ENCODE measurements around the gene CYP4X1. TPM values are rescaled to one million over a fixed set of nuclear protein-coding genes. Genes with fewer than 3 reads are reported as not detected.
"Not testable (repeated sequence)": the region's sequence is repeated elsewhere in the genome, so short reads cannot be mapped to it uniquely, and the experiment has no call there.

Gene CYP4X1
- polyA plus RNA-seq, 1 donor: 3.0 TPM

GRCh38 chr1:47006437-47006836, 17.0 kb upstream of the CYP4X1 start:
- H3K36me3 ChIP-seq (ENCODE audit: control insufficient read depth, insufficient read depth, low read length); H3K27ac ChIP-seq (ENCODE audit: low read length); H3K9me3 ChIP-seq (ENCODE audit: control insufficient read depth, low read depth, low read length); H3K27me3 ChIP-seq (ENCODE audit: control insufficient read depth, insufficient read depth, low read length); H3K4me3 ChIP-seq (ENCODE audit: low read length); H3K4me1 ChIP-seq (ENCODE audit: control insufficient read depth, insufficient read depth, low read length); DNase-seq: not testable (repeated sequence)
- no CpG with 5 or more reads among the region's 9 CpGs for WGBS (ENCODE audit: insufficient coverage, low lambda C conversion rate)

DNA sequence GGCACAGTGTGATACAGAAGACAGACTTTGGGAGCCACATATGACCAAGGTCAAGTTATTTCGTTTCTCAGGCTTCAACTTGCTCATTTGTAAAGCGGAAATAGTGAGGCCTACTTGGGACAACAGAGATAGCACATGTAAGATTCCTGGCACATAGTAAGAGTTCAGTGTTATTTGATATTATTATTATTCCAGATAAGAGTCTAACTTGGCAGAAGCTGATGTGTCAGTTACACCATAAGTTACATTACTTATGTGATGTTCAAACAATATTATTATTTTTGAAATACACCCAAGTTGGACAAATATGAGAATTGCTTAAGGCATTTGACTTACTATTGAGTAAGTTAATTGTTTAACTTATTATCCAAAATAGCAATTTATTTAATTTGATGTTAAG, 10.2 kb upstream of the CYP4X1 start:
- no peak overlapping the region for H3K27ac ChIP-seq (ENCODE audit: low read length)
- H3K9me3 ChIP-seq (ENCODE audit: control insufficient read depth, low read depth, low read length): no peaks in the 10 kb centered on the region
- no CpG with 5 or more reads among the region's 2 CpGs for WGBS (ENCODE audit: insufficient coverage, low lambda C conversion rate)
- H3K4me3 ChIP-seq (ENCODE audit: low read length): no peak overlapping the region
- no peaks in the 10 kb centered on the region for H3K27me3 ChIP-seq (ENCODE audit: control insufficient read depth, insufficient read depth, low read length)
- no peak for DNase-seq
- H3K4me1 ChIP-seq (ENCODE audit: control insufficient read depth, insufficient read depth, low read length): no peaks in the 10 kb centered on the region
- no peaks in the 10 kb centered on the region for H3K36me3 ChIP-seq (ENCODE audit: control insufficient read depth, insufficient read depth, low read length)

DNA sequence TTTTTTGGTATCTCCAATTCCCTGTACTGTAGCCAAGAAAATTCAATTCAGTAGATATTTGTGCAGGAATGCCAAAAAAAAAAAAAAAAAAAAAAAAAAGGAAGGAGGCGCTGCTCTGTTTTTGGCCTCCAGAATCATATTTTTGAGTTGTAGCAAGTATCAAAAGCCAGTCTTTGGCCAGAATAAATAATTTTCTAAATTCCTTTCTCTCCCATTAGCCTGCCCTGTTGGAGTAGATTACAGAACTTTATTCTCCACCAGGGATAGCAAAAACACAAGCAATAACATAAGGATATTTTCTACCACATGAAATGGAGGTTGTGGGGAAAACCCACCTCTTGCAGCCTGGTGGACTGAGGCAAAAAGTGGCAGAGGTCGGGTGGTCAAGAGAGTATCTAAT, 2.4 kb upstream of the CYP4X1 start:
- Histone ChIP-seq H3K4me3 (ENCODE audit: low read length) (no peak overlapping the region), H3K27me3 (ENCODE audit: control insufficient read depth, insufficient read depth, low read length) (peaks cover 27% of the 10 kb centered on the region), H3K4me1 (ENCODE audit: control insufficient read depth, insufficient read depth, low read length) (no peaks in the 10 kb centered on the region), H3K9me3 (ENCODE audit: control insufficient read depth, low read depth, low read length) (no peaks in the 10 kb centered on the region), H3K27ac (ENCODE audit: low read length) (no peak overlapping the region), H3K36me3 (ENCODE audit: control insufficient read depth, insufficient read depth, low read length) (no peaks in the 10 kb centered on the region)
- no CpG with 5 or more reads among the region's 2 CpGs for WGBS (ENCODE audit: insufficient coverage, low lambda C conversion rate)
- no peak for DNase-seq

- WGBS (ENCODE audit: insufficient coverage, low lambda C conversion rate): 38% methylated on average over 3 of the region's 8 CpGs
- DNase-seq: no peak
- no peaks in the 10 kb centered on the region for H3K4me1 ChIP-seq (ENCODE audit: control insufficient read depth, insufficient read depth, low read length)
- no peaks in the 10 kb centered on the region for H3K36me3 ChIP-seq (ENCODE audit: control insufficient read depth, insufficient read depth, low read length)
- no peak overlapping the region for H3K27ac ChIP-seq (ENCODE audit: low read length)
- peaks cover 27% of the 10 kb centered on the region for H3K27me3 ChIP-seq (ENCODE audit: control insufficient read depth, insufficient read depth, low read length)
- H3K9me3 ChIP-seq (ENCODE audit: control insufficient read depth, low read depth, low read length): no peaks in the 10 kb centered on the region
- peak overlapping the region; percentile 30 for H3K4me3 ChIP-seq (ENCODE audit: low read length)
These were observed 802 bp downstream of the CYP4X1 start for GRCh38 chr1:47024141-47024801.

DNA sequence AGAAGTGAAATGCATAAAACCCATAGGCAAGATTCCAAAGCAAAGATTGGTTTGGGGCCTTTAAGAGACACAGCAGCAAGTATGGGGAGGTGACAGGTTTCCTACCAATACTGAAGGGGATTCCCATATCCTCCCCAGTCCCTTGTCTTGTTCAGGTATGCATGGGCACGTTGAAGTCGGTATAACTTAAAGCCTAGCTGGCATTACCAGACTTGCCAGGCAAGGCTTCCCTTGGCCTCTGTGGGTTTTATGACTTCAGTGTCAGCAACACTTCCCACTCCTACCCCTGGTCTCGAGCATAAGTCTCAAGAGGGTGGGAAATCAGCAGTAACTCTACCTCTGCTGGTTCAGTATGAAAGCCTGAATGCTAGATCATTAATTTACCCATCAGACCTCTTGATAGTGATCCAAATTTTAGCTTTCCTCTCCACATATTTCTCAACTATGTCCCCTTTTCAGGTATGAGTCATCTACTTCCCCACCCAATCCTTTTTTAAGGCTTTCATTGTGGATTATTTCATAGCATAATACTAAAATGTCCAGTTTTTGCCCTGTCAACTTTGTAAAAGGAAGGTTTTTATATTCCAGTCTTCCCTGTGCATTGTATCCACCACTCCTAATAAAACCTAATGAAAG, 6.8 kb downstream of the CYP4X1 start:
- no peaks in the 10 kb centered on the region for H3K4me1 ChIP-seq (ENCODE audit: control insufficient read depth, insufficient read depth, low read length)
- no peaks in the 10 kb centered on the region for H3K9me3 ChIP-seq (ENCODE audit: control insufficient read depth, low read depth, low read length)
- H3K27ac ChIP-seq (ENCODE audit: low read length): no peak overlapping the region
- 60% methylated on average over 1 of the region's 3 CpGs for WGBS (ENCODE audit: insufficient coverage, low lambda C conversion rate)
- H3K36me3 ChIP-seq (ENCODE audit: control insufficient read depth, insufficient read depth, low read length): no peaks in the 10 kb centered on the region
- peaks cover 5% of the 10 kb centered on the region for H3K27me3 ChIP-seq (ENCODE audit: control insufficient read depth, insufficient read depth, low read length)
- no peak for DNase-seq
- H3K4me3 ChIP-seq (ENCODE audit: low read length): no peak overlapping the region

- no peaks in the 10 kb centered on the region for H3K9me3 ChIP-seq (ENCODE audit: control insufficient read depth, low read depth, low read length)
- no peaks in the 10 kb centered on the region for H3K27me3 ChIP-seq (ENCODE audit: control insufficient read depth, insufficient read depth, low read length)
- no peaks in the 10 kb centered on the region for H3K4me1 ChIP-seq (ENCODE audit: control insufficient read depth, insufficient read depth, low read length)
- no peaks in the 10 kb centered on the region for H3K36me3 ChIP-seq (ENCODE audit: control insufficient read depth, insufficient read depth, low read length)
- no peak overlapping the region for H3K4me3 ChIP-seq (ENCODE audit: low read length)
- WGBS (ENCODE audit: insufficient coverage, low lambda C conversion rate): 67% methylated on average over 1 of the region's 3 CpGs
- DNase-seq: no peak
- H3K27ac ChIP-seq (ENCODE audit: low read length): no peak overlapping the region
These were observed 7.6 kb downstream of the CYP4X1 start for GRCh38 chr1:47031059-47031458.

DNA sequence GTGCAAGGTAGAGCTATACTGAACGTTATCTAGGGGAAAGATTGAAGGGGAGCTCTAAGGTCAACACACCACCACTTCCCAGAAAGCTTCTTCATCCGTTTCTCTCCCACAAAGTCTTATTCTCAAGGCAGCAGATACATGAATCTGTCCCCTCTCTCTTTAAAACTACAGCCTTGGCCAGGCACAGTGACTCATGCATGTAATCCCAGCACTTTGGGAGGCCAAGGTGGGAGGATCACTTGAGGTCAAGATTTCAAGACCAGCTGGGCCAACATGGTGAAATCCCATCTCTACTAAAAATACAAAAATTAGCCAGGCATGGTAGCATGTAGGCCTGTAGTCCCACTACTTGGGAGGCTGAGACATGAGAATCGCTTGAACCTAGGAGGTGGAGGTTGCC, 8.1 kb downstream of the CYP4X1 start:
- Histone ChIP-seq H3K9me3 (ENCODE audit: control insufficient read depth, low read depth, low read length) (no peaks in the 10 kb centered on the region), H3K27me3 (ENCODE audit: control insufficient read depth, insufficient read depth, low read length) (no peaks in the 10 kb centered on the region), H3K36me3 (ENCODE audit: control insufficient read depth, insufficient read depth, low read length) (no peaks in the 10 kb centered on the region), H3K4me3 (ENCODE audit: low read length) (no peak overlapping the region), H3K4me1 (ENCODE audit: control insufficient read depth, insufficient read depth, low read length) (no peaks in the 10 kb centered on the region), H3K27ac (ENCODE audit: low read length) (no peak overlapping the region)
- DNase-seq: no peak
- WGBS (ENCODE audit: insufficient coverage, low lambda C conversion rate): no CpG with 5 or more reads among the region's 3 CpGs

- WGBS (ENCODE audit: insufficient coverage, low lambda C conversion rate): 100% methylated on average over 1 of the region's 1 CpG
- no peak overlapping the region for H3K27ac ChIP-seq (ENCODE audit: low read length)
- H3K9me3 ChIP-seq (ENCODE audit: control insufficient read depth, low read depth, low read length): no peaks in the 10 kb centered on the region
- DNase-seq: no peak
- H3K4me1 ChIP-seq (ENCODE audit: control insufficient read depth, insufficient read depth, low read length): no peaks in the 10 kb centered on the region
- no peaks in the 10 kb centered on the region for H3K36me3 ChIP-seq (ENCODE audit: control insufficient read depth, insufficient read depth, low read length)
- no peak overlapping the region for H3K4me3 ChIP-seq (ENCODE audit: low read length)
- H3K27me3 ChIP-seq (ENCODE audit: control insufficient read depth, insufficient read depth, low read length): no peaks in the 10 kb centered on the region
These were observed 13.3 kb downstream of the CYP4X1 start for GRCh38 chr1:47036764-47037163.

DNA sequence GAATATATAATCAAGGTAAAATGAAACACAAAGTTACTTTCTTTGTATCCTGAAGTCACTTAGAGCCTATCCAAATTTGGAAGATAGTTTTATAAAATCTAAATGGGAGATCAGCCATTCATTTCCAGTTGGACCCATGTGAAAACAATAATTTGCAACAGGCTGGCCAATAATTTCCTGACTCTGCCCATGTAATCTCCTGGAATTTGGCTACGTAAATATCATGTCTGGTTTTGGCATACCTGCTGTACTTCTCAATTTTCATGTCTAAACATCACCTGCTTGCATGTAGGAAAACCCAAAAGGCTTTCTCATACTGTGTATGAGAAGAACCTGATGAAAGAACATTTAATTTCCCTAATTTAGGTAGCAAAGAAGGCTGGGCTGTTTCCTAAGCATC, 35.9 kb downstream of the CYP4X1 start:
- no peak for DNase-seq
- no peaks in the 10 kb centered on the region for H3K27me3 ChIP-seq (ENCODE audit: control insufficient read depth, insufficient read depth, low read length)

DNA sequence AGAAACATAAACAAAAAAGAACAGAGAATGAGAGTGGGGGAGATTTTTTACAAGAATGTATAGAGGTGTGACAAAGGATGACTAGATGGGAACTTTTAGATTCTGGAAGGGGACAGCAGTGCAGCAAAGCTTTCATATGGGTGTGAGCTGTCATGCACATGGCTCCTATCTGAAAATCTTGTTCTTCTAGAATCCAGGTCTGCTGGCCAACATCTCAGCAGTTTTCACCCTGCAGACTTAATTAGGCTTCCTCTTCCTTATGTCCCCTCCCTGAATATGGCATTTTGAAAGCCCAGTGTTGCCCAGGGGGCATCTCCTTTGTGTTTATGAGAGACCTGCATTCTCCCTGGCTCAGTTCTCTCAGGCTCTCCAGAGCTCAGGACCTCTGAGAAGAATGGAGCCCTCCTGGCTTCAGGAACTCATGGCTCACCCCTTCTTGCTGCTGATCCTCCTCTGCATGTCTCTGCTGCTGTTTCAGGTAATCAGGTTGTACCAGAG, 43.7 kb downstream of the CYP4X1 start, which contains the start of gene CYP4Z1:
TSS of gene CYP4Z1 (plus strand) at position 135 of the 498 bp plus-strand sequence. CDS start at position 395, 260 bp downstream.
- H3K9me3 ChIP-seq (ENCODE audit: control insufficient read depth, low read depth, low read length): no peaks in the 10 kb centered on the region
- no peaks in the 10 kb centered on the region for H3K36me3 ChIP-seq (ENCODE audit: control insufficient read depth, insufficient read depth, low read length)
- no peaks in the 10 kb centered on the region for H3K4me1 ChIP-seq (ENCODE audit: control insufficient read depth, insufficient read depth, low read length)
- H3K4me3 ChIP-seq (ENCODE audit: low read length): no peak within 1 kb of the TSS
- no peak within 1 kb of the TSS for H3K27ac ChIP-seq (ENCODE audit: low read length)
- peaks cover 2% of the 10 kb centered on the region for H3K27me3 ChIP-seq (ENCODE audit: control insufficient read depth, insufficient read depth, low read length)
- no peak for DNase-seq

More for the DNA sequence above, 35.9 kb downstream of the CYP4X1 start:
- no CpG with 5 or more reads among the region's 1 CpG for WGBS (ENCODE audit: insufficient coverage, low lambda C conversion rate)
- H3K4me1 ChIP-seq (ENCODE audit: control insufficient read depth, insufficient read depth, low read length): no peaks in the 10 kb centered on the region
- no peak overlapping the region for H3K27ac ChIP-seq (ENCODE audit: low read length)
- H3K4me3 ChIP-seq (ENCODE audit: low read length): no peak overlapping the region
- H3K36me3 ChIP-seq (ENCODE audit: control insufficient read depth, insufficient read depth, low read length): no peaks in the 10 kb centered on the region
- peaks cover 6% of the 10 kb centered on the region for H3K9me3 ChIP-seq (ENCODE audit: control insufficient read depth, low read depth, low read length)

DNA sequence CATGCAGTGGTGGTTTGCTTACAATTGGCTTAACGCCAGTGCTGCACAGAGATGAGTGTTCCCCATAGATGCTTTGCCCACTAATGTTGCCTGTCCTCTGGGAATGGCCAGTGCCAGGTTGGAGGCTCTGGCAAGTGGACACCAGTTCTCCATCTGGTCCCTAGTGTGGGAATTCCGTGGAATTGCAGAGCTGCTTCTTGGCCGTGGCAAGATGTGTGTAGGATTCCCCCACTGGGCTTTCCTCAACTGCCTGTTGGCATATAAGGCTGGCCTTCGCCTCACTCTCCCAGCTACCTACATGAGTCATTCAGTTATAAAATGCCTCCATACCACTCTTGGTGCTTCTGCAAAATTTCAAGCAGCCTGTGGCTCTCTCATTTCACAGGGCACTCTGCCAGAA, 45.6 kb downstream of the CYP4X1 start:
- not testable (repeated sequence) for H3K4me1 ChIP-seq (ENCODE audit: control insufficient read depth, insufficient read depth, low read length); H3K36me3 ChIP-seq (ENCODE audit: control insufficient read depth, insufficient read depth, low read length); DNase-seq; H3K9me3 ChIP-seq (ENCODE audit: control insufficient read depth, low read depth, low read length); H3K27ac ChIP-seq (ENCODE audit: low read length); H3K27me3 ChIP-seq (ENCODE audit: control insufficient read depth, insufficient read depth, low read length); H3K4me3 ChIP-seq (ENCODE audit: low read length)
- no CpG with 5 or more reads among the region's 4 CpGs for WGBS (ENCODE audit: insufficient coverage, low lambda C conversion rate)

All from large intestine (tissue), 3 donors.